Fibroblast of lung (primary cell): ENCODE measurements around the gene EBNA1BP2. TPM values are rescaled to one million over a fixed set of nuclear protein-coding genes. Genes with fewer than 3 reads are reported as not detected.

Experiments used
- DNase-seq, 2 donors: peaks; one replicate each; pipeline versions ENCODE4 v3.0.0 to v3.0.0-alpha.2; 2010; ENCODE audit warnings: low read depth in 2 of 2
- H2AFZ ChIP-seq: 2 replicates; pipeline ENCODE4 v1.5.1; 2012; ENCODE audit warnings: low read length, control low read depth, inconsistent platforms
- H3K27ac ChIP-seq: 2 replicates; pipeline ENCODE4 v1.5.1; 2011; ENCODE audit warnings: low read length, control low read depth; ENCODE audit not compliant: insufficient read depth
- H3K27me3 ChIP-seq: 2 replicates; pipeline ENCODE4 v1.5.1; 2011; ENCODE audit warnings: mild to moderate bottlenecking, low read length; ENCODE audit not compliant: control insufficient read depth, insufficient read depth
- H3K36me3 ChIP-seq: 2 replicates; pipeline ENCODE4 v1.5.1; 2011; ENCODE audit warnings: low read length; ENCODE audit not compliant: control insufficient read depth, insufficient read depth
- H3K4me1 ChIP-seq: 2 replicates; pipeline ENCODE4 v1.5.1; 2011; ENCODE audit warnings: low read length; ENCODE audit not compliant: control insufficient read depth, insufficient read depth; ENCODE audit errors: extremely low read depth
- H3K4me2 ChIP-seq: 2 replicates; pipeline ENCODE4 v1.5.1; 2011; ENCODE audit warnings: low read length, control low read depth; ENCODE audit not compliant: insufficient read depth; ENCODE audit errors: extremely low read depth
- H3K4me3 ChIP-seq, 4 experiments: fragments of 200-600 bp in 1 of 4; sonication (generic) in 1 of 4; replicated peaks in 1 of 4; 2 replicates each; pipeline ENCODE4 v1.5.1; 2011 to 2016; ENCODE audit warnings: low read length in 4 of 4, low read depth in 3 of 4, mild to moderate bottlenecking in 3 of 4, control low read depth in 2 of 4, inconsistent platforms in 1 of 4, mixed read lengths in 1 of 4; ENCODE audit not compliant: insufficient read depth in 1 of 4; ENCODE audit errors: control extremely low read depth in 1 of 4
- H3K79me2 ChIP-seq: 2 replicates; pipeline ENCODE4 v1.5.1; 2012; ENCODE audit warnings: mild to moderate bottlenecking, low read length, inconsistent platforms; ENCODE audit not compliant: control insufficient read depth, insufficient read depth
- H3K9ac ChIP-seq: 2 replicates; pipeline ENCODE4 v1.5.1; 2011; ENCODE audit warnings: mild to moderate bottlenecking, low read length, control low read depth; ENCODE audit not compliant: insufficient read depth
- H3K9me3 ChIP-seq: 2 replicates; pipeline ENCODE4 v1.5.1; 2012; ENCODE audit warnings: low read depth, low read length; ENCODE audit not compliant: control insufficient read depth, insufficient read depth
- H4K20me1 ChIP-seq: 2 replicates; pipeline ENCODE4 v1.5.1; 2011; ENCODE audit warnings: low read length; ENCODE audit not compliant: control insufficient read depth, insufficient read depth; ENCODE audit errors: extremely low read depth
- EZH2 ChIP-seq: IDR thresholded peaks from 2 replicates; pipeline ENCODE4 v1.5.1; 2012; ENCODE audit warnings: low read length, control low read depth, mild to moderate bottlenecking; ENCODE audit errors: missing control alignments
- polyA plus RNA-seq, 2 donors: library from polyadenylated mRNA; depleted of rRNA in 1 of 2; stranded (reverse) in 1 of 2; unstranded in 1 of 2; fragments of >200 nt; gene quantifications; 2 replicates each; pipeline ENCODE4 v1.2.1, GENCODE V29; 2011 to 2012; ENCODE audit warnings: missing spikeins in 1 of 2
- total RNA-seq: library from RNA; depleted of rRNA; stranded (reverse); fragments of >200 nt; gene quantifications from 2 replicates; pipeline ENCODE4 v1.2.1, GENCODE V29; 2014
- TF ChIP-seq, protein P1 (sequence below), 2 donors: IDR thresholded peaks in 1 of 2; conservative IDR thresholded peaks in 1 of 2; 1 replicate in 1 of 2; 2 replicates in 1 of 2; pipeline ENCODE4 v1.5.1; 2011 to 2012; ENCODE audit warnings: low read length in 2 of 2, control low read depth in 1 of 2, inconsistent platforms in 1 of 2, low read depth in 1 of 2, mild to moderate bottlenecking in 1 of 2

EBNA1BP2 gene
- total and polyA plus RNA-seq, 2 donors (not counting 1 experiment from before 2014, with no cell fraction given), result 39.1 to 52.4 TPM

DNA sequence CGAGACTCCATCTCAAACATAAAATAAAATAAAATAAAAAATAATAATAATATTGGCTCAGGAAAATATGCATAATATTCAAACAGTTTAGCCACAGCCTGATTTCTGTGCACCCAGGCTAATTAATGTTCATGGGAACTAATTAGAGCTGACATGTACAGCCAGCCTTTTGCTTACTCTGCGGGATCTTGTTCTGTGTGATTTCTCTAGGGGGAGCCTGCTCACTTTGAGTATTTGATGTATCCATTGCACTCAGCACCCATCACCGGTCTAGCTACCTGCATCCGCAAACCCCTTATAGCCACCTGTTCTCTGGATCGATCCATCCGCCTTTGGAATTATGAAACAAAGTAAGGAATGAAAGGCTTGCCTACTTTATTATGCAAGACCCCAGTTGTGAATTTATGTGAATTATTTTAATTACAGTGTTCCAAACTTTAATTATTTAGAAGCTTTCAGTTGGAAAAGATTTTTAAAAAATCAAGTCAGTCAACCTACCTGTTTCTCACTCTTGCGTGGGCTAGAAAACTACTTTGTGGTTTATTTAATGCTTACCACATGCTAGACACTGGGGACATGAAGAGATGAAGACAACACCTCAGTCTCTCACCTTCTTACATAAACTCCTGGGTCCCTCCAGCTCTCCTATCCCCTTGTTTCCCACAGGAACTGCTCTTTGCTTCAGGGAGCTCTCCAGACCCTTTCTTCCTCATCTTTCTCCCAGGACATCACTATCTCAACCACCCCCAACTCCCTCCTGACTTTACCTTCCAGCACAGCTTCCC lies 25.4 kb upstream of the EBNA1BP2 start:
- Histone ChIP-seq H3K4me1 (no peaks in the 10 kb centered on the region), H3K27ac (no peak overlapping the region), H3K9ac (no peak overlapping the region), H3K27me3 (no peaks in the 10 kb centered on the region), H3K4me2 (no peak overlapping the region), H3K36me3 (no peaks in the 10 kb centered on the region), H3K79me2 (no peaks in the 10 kb centered on the region), H3K4me3 (no peak overlapping the region), H2AFZ (no peak overlapping the region), H3K9me3 (no peaks in the 10 kb centered on the region), H4K20me1 (no peaks in the 10 kb centered on the region)
- no peak for DNase-seq
- TF ChIP-seq EZH2, result no peak
- TF ChIP-seq, protein P1, sequence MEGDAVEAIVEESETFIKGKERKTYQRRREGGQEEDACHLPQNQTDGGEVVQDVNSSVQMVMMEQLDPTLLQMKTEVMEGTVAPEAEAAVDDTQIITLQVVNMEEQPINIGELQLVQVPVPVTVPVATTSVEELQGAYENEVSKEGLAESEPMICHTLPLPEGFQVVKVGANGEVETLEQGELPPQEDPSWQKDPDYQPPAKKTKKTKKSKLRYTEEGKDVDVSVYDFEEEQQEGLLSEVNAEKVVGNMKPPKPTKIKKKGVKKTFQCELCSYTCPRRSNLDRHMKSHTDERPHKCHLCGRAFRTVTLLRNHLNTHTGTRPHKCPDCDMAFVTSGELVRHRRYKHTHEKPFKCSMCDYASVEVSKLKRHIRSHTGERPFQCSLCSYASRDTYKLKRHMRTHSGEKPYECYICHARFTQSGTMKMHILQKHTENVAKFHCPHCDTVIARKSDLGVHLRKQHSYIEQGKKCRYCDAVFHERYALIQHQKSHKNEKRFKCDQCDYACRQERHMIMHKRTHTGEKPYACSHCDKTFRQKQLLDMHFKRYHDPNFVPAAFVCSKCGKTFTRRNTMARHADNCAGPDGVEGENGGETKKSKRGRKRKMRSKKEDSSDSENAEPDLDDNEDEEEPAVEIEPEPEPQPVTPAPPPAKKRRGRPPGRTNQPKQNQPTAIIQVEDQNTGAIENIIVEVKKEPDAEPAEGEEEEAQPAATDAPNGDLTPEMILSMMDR (conservative IDR thresholded peaks at IDR 0.05 in 1 of 2, IDR thresholded peaks at IDR 0.05 in 1 of 2; ENCODE audit: low read depth in 1 of 2, low read length in 2 of 2), result no peak

DNA sequence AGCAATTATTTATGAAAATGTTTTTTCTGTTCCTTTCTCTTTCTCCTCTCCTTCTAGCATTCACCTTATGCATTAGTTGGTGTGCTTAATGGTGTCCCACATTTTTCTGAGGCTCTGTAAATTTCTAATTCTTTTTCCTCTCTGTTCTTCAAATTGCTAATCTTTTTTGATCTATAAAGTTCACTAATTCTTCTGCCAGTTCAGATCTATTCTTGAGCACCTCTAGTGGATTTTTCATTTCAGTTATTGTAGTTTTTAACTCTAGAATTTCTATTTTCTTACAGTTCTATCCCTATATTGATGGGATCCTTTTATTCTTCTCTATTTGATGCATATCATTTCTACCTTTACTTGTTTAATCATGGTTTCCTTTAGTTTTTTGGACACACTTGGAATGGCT lies 22.4 kb upstream of the EBNA1BP2 start:
- TF ChIP-seq EZH2, result no peak
- TF ChIP-seq, protein P1 (conservative IDR thresholded peaks at IDR 0.05 in 1 of 2, IDR thresholded peaks at IDR 0.05 in 1 of 2; ENCODE audit: low read depth in 1 of 2, low read length in 2 of 2), result no peak
- no peak for DNase-seq
- Histone ChIP-seq H3K4me2 (no peak overlapping the region), H3K4me3 (no peak overlapping the region), H3K9ac (no peak overlapping the region), H3K27ac (no peak overlapping the region), H2AFZ (no peak overlapping the region), H3K9me3 (no peaks in the 10 kb centered on the region), H3K36me3 (no peaks in the 10 kb centered on the region), H3K79me2 (no peaks in the 10 kb centered on the region), H4K20me1 (no peaks in the 10 kb centered on the region), H3K27me3 (no peaks in the 10 kb centered on the region), H3K4me1 (no peaks in the 10 kb centered on the region)

DNA sequence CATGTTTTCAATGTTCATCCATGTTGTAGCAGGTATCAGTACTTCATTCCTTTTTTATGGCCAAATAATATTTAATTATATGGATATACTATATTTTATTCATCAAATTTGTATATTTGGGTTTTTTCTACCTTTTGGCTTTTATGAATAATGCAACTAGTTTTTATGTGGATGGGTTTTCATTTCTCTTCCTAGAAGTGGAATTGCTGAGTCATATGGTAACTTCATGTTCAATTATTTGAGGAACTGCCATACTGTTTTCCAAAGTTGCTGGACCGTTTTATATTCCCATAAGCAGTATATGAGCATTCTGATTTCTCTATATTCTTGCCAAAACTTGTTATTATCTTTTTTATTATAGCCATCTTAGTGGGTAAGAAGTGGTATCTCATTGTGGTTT lies 16.0 kb upstream of the EBNA1BP2 start:
- no peak overlapping the region for H2AFZ ChIP-seq
- no peak for TF ChIP-seq EZH2
- TF ChIP-seq, protein P1 (conservative IDR thresholded peaks at IDR 0.05 in 1 of 2, IDR thresholded peaks at IDR 0.05 in 1 of 2; ENCODE audit: low read depth in 1 of 2, low read length in 2 of 2), result no peak
- H3K9me3 ChIP-seq, result no peaks in the 10 kb centered on the region
- no peak overlapping the region for H3K9ac ChIP-seq
- H4K20me1 ChIP-seq, result no peaks in the 10 kb centered on the region
- no peaks in the 10 kb centered on the region for H3K79me2 ChIP-seq
- no peaks in the 10 kb centered on the region for H3K4me1 ChIP-seq
- DNase-seq, result no peak
- H3K4me3 ChIP-seq, result no peak overlapping the region
- H3K27ac ChIP-seq, result no peak overlapping the region
- H3K4me2 ChIP-seq, result no peak overlapping the region
- peaks cover 2% of the 10 kb centered on the region for H3K27me3 ChIP-seq
- no peaks in the 10 kb centered on the region for H3K36me3 ChIP-seq
